B cell (primary cell): Measurements from ENCODE around the gene LRFN5. TPM values are rescaled to one million over a fixed set of nuclear protein-coding genes. Genes with fewer than 3 reads are reported as not detected.

ENCODE experiments used
- ATAC-seq: fragments of 200-7000 bp; cut with Tn5 transposase; one replicate; pipeline ENCODE4 v1.10.0; 2021; ENCODE audit warnings: low read depth, mild to moderate bottlenecking, moderate number of reproducible peaks, moderate library complexity
- CTCF ChIA-PET: fragments of 350-600 bp; sonication (Branson Sonifier 250); formaldehyde crosslinking; loops from one replicate; lab custom pipeline; 2021; ENCODE audit warnings: antibody characterized with exemption, inconsistent platforms; lab: Charles Lee
- POLR2A ChIA-PET: fragments of 350-600 bp; sonication (Branson Sonifier 250); formaldehyde crosslinking; loops from one replicate; lab custom pipeline; 2021; ENCODE audit warnings: antibody characterized with exemption; lab: Charles Lee
- DNase-seq: peaks from one replicate; pipeline ENCODE4 v3.0.0; 2013
- H2AFZ ChIP-seq: 2 replicates; pipeline ENCODE4 v1.6.1; 2012; ENCODE audit warnings: mild to moderate bottlenecking, low read depth, low read length; ENCODE audit not compliant: insufficient read depth, poor library complexity, severe bottlenecking
- H3K27ac ChIP-seq, 2 donors: 1 replicate in 1 of 2; 2 replicates in 1 of 2; pipeline ENCODE4 v1.5.1; 2012 to 2013; ENCODE audit warnings: low read length in 2 of 2, mild to moderate bottlenecking in 2 of 2, moderate library complexity in 1 of 2
- H3K27me3 ChIP-seq, 4 experiments: fragments of 200-600 bp in 1 of 4; sonication (generic) in 1 of 4; replicated peaks in 1 of 4; 1 replicate in 2 of 4; 2 replicates in 2 of 4; pipeline versions ENCODE4 v1.6.1 to v1.7.0; 2013 to 2016; ENCODE audit warnings: low read length in 3 of 4, mild to moderate bottlenecking in 2 of 4, mixed read lengths in 1 of 4, moderate library complexity in 1 of 4; ENCODE audit not compliant: insufficient read depth in 4 of 4, control insufficient read depth in 3 of 4; ENCODE audit errors: control extremely low read depth in 1 of 4
- H3K36me3 ChIP-seq, 2 experiments: replicated peaks in 1 of 2; 1 replicate in 1 of 2; 2 replicates in 1 of 2; pipeline versions ENCODE4 v1.6.1 to v1.7.1; 2013; ENCODE audit warnings: low read length in 1 of 2; ENCODE audit not compliant: insufficient read depth in 2 of 2, control insufficient read depth in 1 of 2; ENCODE audit errors: control extremely low read depth in 1 of 2, extremely low read depth in 1 of 2
- H3K4me1 ChIP-seq, 2 donors: fragments of 200-600 bp in 1 of 2; sonication (generic) in 1 of 2; 1 replicate in 1 of 2; 2 replicates in 1 of 2; pipeline versions ENCODE4 v1.5.1 to v1.6.1; 2013 to 2017; ENCODE audit warnings: low read length in 2 of 2; ENCODE audit not compliant: control insufficient read depth in 2 of 2, insufficient read depth in 2 of 2
- H3K4me2 ChIP-seq: replicated peaks from 2 replicates; pipeline ENCODE3; 2012; ENCODE audit warnings: mild to moderate bottlenecking, low read depth, low read length; ENCODE audit not compliant: poor library complexity, severe bottlenecking
- H3K4me3 ChIP-seq, 5 experiments: fragments of 200-600 bp in 1 of 5; sonication (generic) in 1 of 5; 1 replicate in 3 of 5; 2 replicates in 2 of 5; pipeline versions ENCODE4 v1.5.1 to v1.7.0; 2011 to 2016; ENCODE audit warnings: low read length in 4 of 5, mild to moderate bottlenecking in 4 of 5, low read depth in 2 of 5, control low read depth in 1 of 5, moderate library complexity in 1 of 5; ENCODE audit not compliant: insufficient read depth in 1 of 5; ENCODE audit errors: control extremely low read depth in 1 of 5, extremely low read depth in 1 of 5
- H3K79me2 ChIP-seq: fragments of 200-600 bp; sonication (generic); one replicate; pipeline ENCODE4 v1.6.0; 2016; ENCODE audit warnings: low read length; ENCODE audit not compliant: control insufficient read depth, insufficient read depth
- H3K9ac ChIP-seq: fragments of 200-600 bp; sonication (generic); 2 replicates; pipeline ENCODE4 v1.6.1; 2017; ENCODE audit warnings: mild to moderate bottlenecking, low read length, moderate library complexity
- H3K9me3 ChIP-seq, 3 donors: one replicate each; pipeline versions ENCODE4 v1.6.1 to v1.7.1; 2013; ENCODE audit warnings: low read length in 2 of 3; ENCODE audit not compliant: control insufficient read depth in 2 of 3, insufficient read depth in 1 of 3; ENCODE audit errors: control extremely low read depth in 1 of 3
- H4K20me1 ChIP-seq: 2 replicates; pipeline ENCODE4 v1.6.0; 2012; ENCODE audit warnings: mild to moderate bottlenecking, low read length; ENCODE audit not compliant: insufficient read depth, control insufficient read depth, poor library complexity, severe bottlenecking
- H3K27ac Mint-ChIP-seq: one replicate; pipeline ENCODE4 v1.8.0; 2021; ENCODE audit warnings: mixed read lengths
- H3K27me3 Mint-ChIP-seq: one replicate; pipeline ENCODE4 v1.8.0; 2021; ENCODE audit warnings: mixed read lengths
- H3K4me1 Mint-ChIP-seq: one replicate; pipeline ENCODE4 v1.8.0; 2021; ENCODE audit warnings: mixed read lengths
- H3K4me3 Mint-ChIP-seq: one replicate; pipeline ENCODE4 v1.8.0; 2021; ENCODE audit warnings: mixed read lengths
- H3K9me3 Mint-ChIP-seq: one replicate; pipeline ENCODE4 v1.8.0; 2022; ENCODE audit warnings: mixed read lengths; ENCODE audit not compliant: insufficient read depth
- CTCF ChIP-seq: fragments of 200-600 bp; IDR thresholded peaks from one replicate; pipeline ENCODE4 v1.8.0; 2022; ENCODE audit warnings: antibody characterized with exemption, mild to moderate bottlenecking
- EZH2 ChIP-seq: IDR thresholded peaks from 2 replicates; pipeline ENCODE4 v1.6.1; 2012; ENCODE audit warnings: borderline replicate concordance, low read depth, mild to moderate bottlenecking, moderate library complexity, low read length; ENCODE audit not compliant: insufficient read depth, poor library complexity, severe bottlenecking
- WGBS: methylation state at CpG from one replicate; pipeline ENCODE4 v1.1.5; 2013; ENCODE audit warnings: missing lambda C conversion rate; ENCODE audit not compliant: insufficient coverage; 5-methylcytosine and 5-hydroxymethylcytosine counted together
- intact Hi-C: fragments of 100-400 bp; cut with micrococcal nuclease; formaldehyde crosslinking; loops from one replicate; pipeline ENCODE4 v1.10.0; 2022
- polyA plus RNA-seq: library from polyadenylated mRNA; depleted of rRNA; stranded (reverse); fragments of >200 nt; gene quantifications from 2 replicates; pipeline ENCODE4 v1.2.3, GENCODE V29; 2012
- total RNA-seq, 2 donors: library from RNA; stranded (reverse); fragments of 120-200 nt in 1 of 2; gene quantifications; 1 replicate in 1 of 2; 2 replicates in 1 of 2; pipeline versions ENCODE4 v1.2.3 to v1.2.4, GENCODE V29; 2013 to 2022

Gene LRFN5
- total and polyA plus RNA-seq, 2 donors (not counting 1 experiment from before 2014, with no cell fraction given): 0.30 TPM; not detected in 1

- H3K36me3 ChIP-seq: no peaks in the 10 kb centered on the region
- no peaks in the 10 kb centered on the region for H3K4me1 Mint-ChIP-seq
- ATAC-seq: no peak
- H3K27me3 Mint-ChIP-seq: no peaks in the 10 kb centered on the region
- H3K79me2 ChIP-seq: no peaks in the 10 kb centered on the region
- ChIA-PET CTCF (no interaction called here), POLR2A (no interaction called here)
- H3K4me1 ChIP-seq: no peaks in the 10 kb centered on the region
- H3K27ac Mint-ChIP-seq: no peak overlapping the region
- no CpG with 5 or more reads among the region's 1 CpG for WGBS
- no peak overlapping the region for H3K4me3 Mint-ChIP-seq
- H3K4me2 ChIP-seq: no peak overlapping the region
- no peak overlapping the region for H3K9ac ChIP-seq
- no peaks in the 10 kb centered on the region for H3K9me3 Mint-ChIP-seq
- intact Hi-C loops: no loop called here
- H3K4me3 ChIP-seq: no peak overlapping the region
- H2AFZ ChIP-seq: no peak overlapping the region
- H4K20me1 ChIP-seq: no peaks in the 10 kb centered on the region
- no peaks in the 10 kb centered on the region for H3K27me3 ChIP-seq
- no peaks in the 10 kb centered on the region for H3K9me3 ChIP-seq
- no peak for DNase-seq
- TF ChIP-seq EZH2 (no peak), CTCF (no peak)
- H3K27ac ChIP-seq: no peak overlapping the region
Observed at GRCh38 chr14:41758011-41758665, 151.5 kb downstream of the LRFN5 start.

- Histone ChIP-seq H3K4me2 (no peak overlapping the region), H2AFZ (no peak overlapping the region), H3K27ac (no peak overlapping the region), H3K9me3 (no peaks in the 10 kb centered on the region), H3K4me1 (no peaks in the 10 kb centered on the region), H3K9ac (no peak overlapping the region), H4K20me1 (no peaks in the 10 kb centered on the region), H3K4me3 (no peak overlapping the region), H3K27me3 (no peaks in the 10 kb centered on the region), H3K36me3 (no peaks in the 10 kb centered on the region), H3K79me2 (no peaks in the 10 kb centered on the region)
- Mint-ChIP-seq H3K9me3 (no peaks in the 10 kb centered on the region), H3K27ac (no peak overlapping the region), H3K4me1 (no peaks in the 10 kb centered on the region), H3K27me3 (no peaks in the 10 kb centered on the region), H3K4me3 (no peak overlapping the region)
- DNase-seq: no peak
- ChIA-PET POLR2A (no interaction called here), CTCF (no interaction called here)
- WGBS: no CpG with 5 or more reads among the region's 2 CpGs
- ATAC-seq: no peak
- TF ChIP-seq CTCF (no peak), EZH2 (no peak)
- intact Hi-C loops: no loop called here
Observed at GRCh38 chr14:41761204-41761603, 154.5 kb downstream of the LRFN5 start.
